Fibroblast of lung (primary cell): Measurements from ENCODE around the gene HCN2. TPM values are rescaled to one million over a fixed set of nuclear protein-coding genes. Genes with fewer than 3 reads are reported as not detected.
A peak's percentile ranks its signal among the peaks of the same experiment; 100 is the strongest.

Experiments used
- DNase-seq, 2 donors: peaks; one replicate each; pipeline versions ENCODE4 v3.0.0 to v3.0.0-alpha.2; 2010; ENCODE audit warnings: low read depth in 2 of 2
- H2AFZ ChIP-seq: 2 replicates; pipeline ENCODE4 v1.5.1; 2012; ENCODE audit warnings: low read length, control low read depth, inconsistent platforms
- H3K27ac ChIP-seq: 2 replicates; pipeline ENCODE4 v1.5.1; 2011; ENCODE audit warnings: low read length, control low read depth; ENCODE audit not compliant: insufficient read depth
- H3K27me3 ChIP-seq: 2 replicates; pipeline ENCODE4 v1.5.1; 2011; ENCODE audit warnings: mild to moderate bottlenecking, low read length; ENCODE audit not compliant: control insufficient read depth, insufficient read depth
- H3K36me3 ChIP-seq: 2 replicates; pipeline ENCODE4 v1.5.1; 2011; ENCODE audit warnings: low read length; ENCODE audit not compliant: control insufficient read depth, insufficient read depth
- H3K4me1 ChIP-seq: 2 replicates; pipeline ENCODE4 v1.5.1; 2011; ENCODE audit warnings: low read length; ENCODE audit not compliant: control insufficient read depth, insufficient read depth; ENCODE audit errors: extremely low read depth
- H3K4me2 ChIP-seq: 2 replicates; pipeline ENCODE4 v1.5.1; 2011; ENCODE audit warnings: low read length, control low read depth; ENCODE audit not compliant: insufficient read depth; ENCODE audit errors: extremely low read depth
- H3K4me3 ChIP-seq, 4 experiments: fragments of 200-600 bp in 1 of 4; sonication (generic) in 1 of 4; replicated peaks in 1 of 4; 2 replicates each; pipeline ENCODE4 v1.5.1; 2011 to 2016; ENCODE audit warnings: low read length in 4 of 4, low read depth in 3 of 4, mild to moderate bottlenecking in 3 of 4, control low read depth in 2 of 4, inconsistent platforms in 1 of 4, mixed read lengths in 1 of 4; ENCODE audit not compliant: insufficient read depth in 1 of 4; ENCODE audit errors: control extremely low read depth in 1 of 4
- H3K79me2 ChIP-seq: 2 replicates; pipeline ENCODE4 v1.5.1; 2012; ENCODE audit warnings: mild to moderate bottlenecking, low read length, inconsistent platforms; ENCODE audit not compliant: control insufficient read depth, insufficient read depth
- H3K9ac ChIP-seq: 2 replicates; pipeline ENCODE4 v1.5.1; 2011; ENCODE audit warnings: mild to moderate bottlenecking, low read length, control low read depth; ENCODE audit not compliant: insufficient read depth
- H3K9me3 ChIP-seq: 2 replicates; pipeline ENCODE4 v1.5.1; 2012; ENCODE audit warnings: low read depth, low read length; ENCODE audit not compliant: control insufficient read depth, insufficient read depth
- H4K20me1 ChIP-seq: 2 replicates; pipeline ENCODE4 v1.5.1; 2011; ENCODE audit warnings: low read length; ENCODE audit not compliant: control insufficient read depth, insufficient read depth; ENCODE audit errors: extremely low read depth
- EZH2 ChIP-seq: IDR thresholded peaks from 2 replicates; pipeline ENCODE4 v1.5.1; 2012; ENCODE audit warnings: low read length, control low read depth, mild to moderate bottlenecking; ENCODE audit errors: missing control alignments
- polyA plus RNA-seq, 2 donors: library from polyadenylated mRNA; depleted of rRNA in 1 of 2; stranded (reverse) in 1 of 2; unstranded in 1 of 2; fragments of >200 nt; gene quantifications; 2 replicates each; pipeline ENCODE4 v1.2.1, GENCODE V29; 2011 to 2012; ENCODE audit warnings: missing spikeins in 1 of 2
- total RNA-seq: library from RNA; depleted of rRNA; stranded (reverse); fragments of >200 nt; gene quantifications from 2 replicates; pipeline ENCODE4 v1.2.1, GENCODE V29; 2014
- TF ChIP-seq, protein P1 (sequence below), 2 donors: IDR thresholded peaks in 1 of 2; conservative IDR thresholded peaks in 1 of 2; 1 replicate in 1 of 2; 2 replicates in 1 of 2; pipeline ENCODE4 v1.5.1; 2011 to 2012; ENCODE audit warnings: low read length in 2 of 2, control low read depth in 1 of 2, inconsistent platforms in 1 of 2, low read depth in 1 of 2, mild to moderate bottlenecking in 1 of 2

Gene HCN2
- total and polyA plus RNA-seq, 2 donors (not counting 1 experiment from before 2014, with no cell fraction given), result 0.49 to 0.50 TPM

DNA sequence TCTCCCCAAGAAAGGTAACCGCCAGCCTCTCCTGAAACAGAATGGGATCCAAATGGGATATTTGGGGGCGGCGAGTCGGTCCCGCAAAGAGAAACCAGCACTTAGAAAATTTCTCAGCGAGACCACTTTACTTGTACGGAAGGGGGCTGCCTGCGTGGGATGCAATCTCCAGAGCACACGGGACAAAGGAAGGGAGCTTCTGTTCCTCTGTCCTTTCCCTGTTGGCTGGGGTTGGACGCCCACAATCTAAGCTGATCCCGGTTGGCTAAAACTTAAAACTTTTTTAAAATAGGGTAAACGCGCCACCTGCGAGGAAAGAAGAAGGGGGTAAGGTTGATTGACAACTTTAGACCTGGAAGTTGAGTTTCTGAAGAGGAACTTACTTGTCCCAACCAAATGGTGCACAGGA, 18.1 kb upstream of the HCN2 start:
- Histone ChIP-seq H3K27ac (peak overlapping the region; percentile 81), H2AFZ (peak overlapping the region; percentile 66), H3K4me1 (peaks cover 20% of the 10 kb centered on the region), H3K9me3 (no peaks in the 10 kb centered on the region), H3K27me3 (no peaks in the 10 kb centered on the region), H4K20me1 (no peaks in the 10 kb centered on the region), H3K79me2 (peaks cover 36% of the 10 kb centered on the region), H3K36me3 (no peaks in the 10 kb centered on the region), H3K4me3 (peak overlapping the region; percentile 38 to 78 (median 55)), H3K4me2 (peak overlapping the region; percentile 61), H3K9ac (peak overlapping the region; percentile 46)
- TF ChIP-seq, protein P1, sequence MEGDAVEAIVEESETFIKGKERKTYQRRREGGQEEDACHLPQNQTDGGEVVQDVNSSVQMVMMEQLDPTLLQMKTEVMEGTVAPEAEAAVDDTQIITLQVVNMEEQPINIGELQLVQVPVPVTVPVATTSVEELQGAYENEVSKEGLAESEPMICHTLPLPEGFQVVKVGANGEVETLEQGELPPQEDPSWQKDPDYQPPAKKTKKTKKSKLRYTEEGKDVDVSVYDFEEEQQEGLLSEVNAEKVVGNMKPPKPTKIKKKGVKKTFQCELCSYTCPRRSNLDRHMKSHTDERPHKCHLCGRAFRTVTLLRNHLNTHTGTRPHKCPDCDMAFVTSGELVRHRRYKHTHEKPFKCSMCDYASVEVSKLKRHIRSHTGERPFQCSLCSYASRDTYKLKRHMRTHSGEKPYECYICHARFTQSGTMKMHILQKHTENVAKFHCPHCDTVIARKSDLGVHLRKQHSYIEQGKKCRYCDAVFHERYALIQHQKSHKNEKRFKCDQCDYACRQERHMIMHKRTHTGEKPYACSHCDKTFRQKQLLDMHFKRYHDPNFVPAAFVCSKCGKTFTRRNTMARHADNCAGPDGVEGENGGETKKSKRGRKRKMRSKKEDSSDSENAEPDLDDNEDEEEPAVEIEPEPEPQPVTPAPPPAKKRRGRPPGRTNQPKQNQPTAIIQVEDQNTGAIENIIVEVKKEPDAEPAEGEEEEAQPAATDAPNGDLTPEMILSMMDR (conservative IDR thresholded peaks at IDR 0.05 in 1 of 2, IDR thresholded peaks at IDR 0.05 in 1 of 2; ENCODE audit: low read depth in 1 of 2, low read length in 2 of 2), result no peak
- TF ChIP-seq EZH2, result no peak
- peak; percentile 40 to 51 for DNase-seq

DNA sequence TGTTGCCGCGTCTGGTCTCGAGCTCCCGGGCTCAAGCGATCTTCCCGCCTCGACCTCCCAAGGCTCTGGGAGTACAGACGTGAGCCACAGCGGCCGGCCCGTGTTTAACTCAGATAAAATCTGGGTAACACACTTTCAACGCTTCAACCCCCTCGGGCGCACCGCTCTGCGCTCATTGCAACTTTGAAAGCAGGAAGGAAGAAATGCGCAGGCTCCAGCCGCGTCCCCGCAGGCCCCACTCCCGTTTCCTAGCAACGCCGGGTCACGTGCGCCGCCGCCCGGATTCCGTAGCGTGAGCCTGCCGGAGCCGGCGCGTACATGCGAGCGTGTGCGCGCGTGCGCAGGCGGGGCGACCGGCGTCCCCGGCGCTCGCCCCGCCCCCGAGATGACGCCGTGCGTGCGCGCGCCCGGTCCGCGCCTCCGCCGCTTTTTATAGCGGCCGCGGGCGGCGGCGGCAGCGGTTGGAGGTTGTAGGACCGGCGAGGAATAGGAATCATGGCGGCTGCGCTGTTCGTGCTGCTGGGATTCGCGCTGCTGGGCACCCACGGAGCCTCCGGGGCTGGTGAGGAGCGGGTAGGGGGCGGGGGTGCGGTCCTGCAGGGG, 17.4 kb upstream of the HCN2 start, which contains the start of gene BSG:
BSG (plus strand) TSS at position 457 of the 603 bp plus-strand sequence; CDS start at position 496, 39 bp downstream.
- Histone ChIP-seq H3K27me3 (no peaks in the 10 kb centered on the region), H3K4me1 (peaks cover 20% of the 10 kb centered on the region), H2AFZ (peak within 1 kb of the TSS; percentile 67), H3K4me3 (peak within 1 kb of the TSS; percentile 82 to 94 (median 89)), H3K9me3 (no peaks in the 10 kb centered on the region), H3K9ac (peak within 1 kb of the TSS; percentile 91), H3K4me2 (peak within 1 kb of the TSS; percentile 98), H3K79me2 (peaks cover 43% of the 10 kb centered on the region), H3K27ac (peak within 1 kb of the TSS; percentile 81), H3K36me3 (no peaks in the 10 kb centered on the region), H4K20me1 (no peaks in the 10 kb centered on the region)
- TF ChIP-seq, protein P1 (conservative IDR thresholded peaks at IDR 0.05 in 1 of 2, IDR thresholded peaks at IDR 0.05 in 1 of 2; ENCODE audit: low read depth in 1 of 2, low read length in 2 of 2), result no peak
- no peak for TF ChIP-seq EZH2
- DNase-seq, result peak; percentile 95 to 97

DNA sequence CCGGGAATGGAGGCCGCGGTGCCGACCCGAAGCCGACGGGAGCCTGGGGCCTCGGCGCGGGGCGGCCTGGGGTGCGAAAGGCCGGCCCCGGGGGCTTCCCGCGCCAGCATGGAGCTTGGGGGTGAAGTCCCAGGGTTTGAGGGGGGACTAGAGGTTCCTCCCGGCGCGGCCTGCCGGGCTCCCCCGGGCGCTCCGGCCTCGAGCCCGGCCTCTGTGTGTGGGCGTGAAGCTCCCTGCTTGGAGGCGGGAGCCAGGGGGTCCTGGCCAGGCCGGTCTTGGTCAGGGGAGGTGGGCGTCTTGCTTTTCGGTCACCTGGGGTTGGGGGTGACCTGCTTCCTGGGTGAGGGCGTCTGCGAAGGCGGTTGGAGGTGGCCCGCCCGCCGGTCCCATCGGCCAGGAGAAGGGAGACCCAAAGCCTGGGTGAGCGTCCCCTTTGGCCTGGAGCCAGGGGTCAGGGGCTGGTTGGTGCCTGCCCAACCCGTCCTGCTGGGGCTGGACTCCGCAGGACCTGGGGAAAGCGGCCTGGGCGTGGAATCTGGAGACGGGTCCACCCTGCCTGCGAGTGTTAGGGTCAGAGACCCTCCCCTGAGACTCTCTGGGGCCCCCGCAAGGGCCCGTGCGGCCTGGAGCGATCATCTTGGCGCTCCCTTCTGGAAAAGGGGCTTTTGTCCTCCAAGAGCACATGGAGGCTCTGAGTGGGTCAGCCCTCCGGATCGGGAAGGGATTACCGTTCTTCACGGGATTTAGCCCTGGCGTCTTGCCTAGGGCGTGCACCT, 16.8 kb upstream of the HCN2 start:
- no peaks in the 10 kb centered on the region for H3K9me3 ChIP-seq
- peak overlapping the region; percentile 91 for H3K9ac ChIP-seq

More for the DNA sequence above, 16.8 kb upstream of the HCN2 start:
- no peak overlapping the region for H2AFZ ChIP-seq
- no peaks in the 10 kb centered on the region for H4K20me1 ChIP-seq
- H3K4me2 ChIP-seq, result peak overlapping the region; percentile 98
- H3K27ac ChIP-seq, result peak overlapping the region; percentile 77
- H3K4me3 ChIP-seq, result peak overlapping the region; percentile 82 to 94 (median 89)
- peaks cover 50% of the 10 kb centered on the region for H3K79me2 ChIP-seq
- peak; percentile 45 to 65 for DNase-seq
- H3K4me1 ChIP-seq, result peaks cover 20% of the 10 kb centered on the region
- TF ChIP-seq EZH2, result no peak
- TF ChIP-seq, protein P1 (conservative IDR thresholded peaks at IDR 0.05 in 1 of 2, IDR thresholded peaks at IDR 0.05 in 1 of 2; ENCODE audit: low read depth in 1 of 2, low read length in 2 of 2), result no peak
- no peaks in the 10 kb centered on the region for H3K27me3 ChIP-seq
- peaks cover 2% of the 10 kb centered on the region for H3K36me3 ChIP-seq
